AG20443 (cell line): ENCODE results near the gene KCNQ5.

Source experiments
- DNase-seq: peaks from one replicate; pipeline ENCODE4 v3.0.0; 2012; ENCODE audit warnings: low spot score, mixed read lengths

KCNQ5 gene

GRCh38 chr6:72639920-72640614 is 18.2 kb downstream of the KCNQ5 start:
- no peak for DNase-seq

GRCh38 chr6:72640615-72640930 is 18.7 kb downstream of the KCNQ5 start:
- no peak for DNase-seq

- no peak for DNase-seq
Observed at GRCh38 chr6:72642435-72642834, 20.6 kb downstream of the KCNQ5 start.

GRCh38 chr6:72643214-72643613 is 21.4 kb downstream of the KCNQ5 start:
- no peak for DNase-seq

- DNase-seq: no peak
Observed at GRCh38 chr6:72646604-72647485, 25.0 kb downstream of the KCNQ5 start.

- no peak for DNase-seq
Observed at GRCh38 chr6:72647489-72647888, 25.6 kb downstream of the KCNQ5 start.

GRCh38 chr6:72649032-72649984 is 27.4 kb downstream of the KCNQ5 start:
- DNase-seq: peak; percentile 34

- DNase-seq: no peak
Observed at GRCh38 chr6:72650081-72650745, 28.3 kb downstream of the KCNQ5 start.

GRCh38 chr6:72651174-72651573 is 29.3 kb downstream of the KCNQ5 start:
- DNase-seq: no peak

- DNase-seq: no peak
Observed at GRCh38 chr6:72651967-72652956, 30.4 kb downstream of the KCNQ5 start.

GRCh38 chr6:72653026-72653425 is 31.2 kb downstream of the KCNQ5 start:
- DNase-seq: no peak

- DNase-seq: no peak
Observed at GRCh38 chr6:72654071-72654621, 32.3 kb downstream of the KCNQ5 start.

- no peak for DNase-seq
Observed at GRCh38 chr6:72657407-72658197, 35.7 kb downstream of the KCNQ5 start.

GRCh38 chr6:72659754-72660153 is 37.9 kb downstream of the KCNQ5 start:
- no peak for DNase-seq

- DNase-seq: no peak
Observed at GRCh38 chr6:72661411-72661810, 39.5 kb downstream of the KCNQ5 start.

- no peak for DNase-seq
Observed at GRCh38 chr6:72665599-72665998, 43.7 kb downstream of the KCNQ5 start.

- DNase-seq: no peak
Observed at GRCh38 chr6:72669324-72669723, 47.5 kb downstream of the KCNQ5 start.

GRCh38 chr6:72672906-72673305 is 51.0 kb downstream of the KCNQ5 start:
- DNase-seq: no peak

GRCh38 chr6:72674842-72675241 is 53.0 kb downstream of the KCNQ5 start:
- DNase-seq: no peak
